ENCODE results near the gene RAB9B. TPM values are rescaled to one million over a fixed set of nuclear protein-coding genes. Genes with fewer than 3 reads are reported as not detected.

RAB9B gene
- total RNA-seq, 1 experiment from 2014 or later: 0.22 TPM

DNA sequence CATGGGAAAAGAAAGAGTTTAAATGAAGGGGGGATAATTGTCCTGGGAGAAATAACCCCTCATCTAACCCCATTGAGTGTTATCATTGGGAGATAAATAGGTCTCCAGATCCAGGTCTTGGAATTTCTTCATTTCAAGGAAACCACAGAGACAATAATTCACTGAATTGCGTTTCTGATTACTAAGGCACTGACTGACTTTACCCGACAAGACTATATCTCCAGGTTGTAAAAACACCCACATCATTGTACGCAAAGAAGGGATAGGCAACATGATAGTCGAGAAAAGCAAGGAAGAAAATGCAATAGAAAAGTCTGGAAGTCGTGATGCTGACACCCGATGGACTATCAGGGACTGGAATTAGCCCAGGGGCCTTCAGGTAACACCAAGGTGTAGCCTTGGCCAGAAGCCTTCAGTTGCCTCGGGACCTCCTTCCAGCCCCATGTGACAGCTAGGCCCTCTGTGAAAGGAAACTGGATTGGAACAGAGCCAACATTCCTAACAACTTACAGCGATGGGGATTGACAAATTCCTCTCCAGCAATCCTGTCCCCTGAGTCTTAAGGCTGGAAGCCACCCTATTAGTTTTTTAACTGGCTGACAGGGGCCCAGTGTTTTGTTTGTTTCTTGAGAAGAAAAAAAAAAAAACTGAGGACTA is 46.5 kb upstream of the RAB9B start:
- no peak for DNase-seq (ENCODE audit: low spot score)

DNA sequence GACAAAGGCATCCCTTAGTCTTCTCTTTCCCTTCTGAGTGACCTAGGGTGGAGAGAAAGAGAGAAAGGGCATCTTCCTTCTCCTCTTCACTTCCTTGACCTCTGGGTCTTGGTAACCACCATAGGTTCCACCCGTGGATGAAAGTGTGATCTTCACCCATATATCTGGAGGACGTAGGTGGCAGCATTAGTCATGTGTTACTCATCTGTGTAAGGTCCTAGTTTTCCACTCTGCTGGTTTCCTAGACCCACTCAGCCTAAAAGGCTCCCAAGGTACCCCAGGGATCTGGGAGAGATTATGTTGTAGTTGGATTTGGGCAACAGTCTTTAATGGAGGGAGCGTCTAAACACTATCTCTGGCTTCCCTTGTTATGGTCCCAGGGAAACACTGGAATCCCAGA is 45.5 kb upstream of the RAB9B start:
- H3K27me3 Mint-ChIP-seq (ENCODE audit: low read depth): no peaks in the 10 kb centered on the region
- ChIA-PET CTCF (no interaction called here), POLR2A (no interaction called here)
- H3K4me3 Mint-ChIP-seq: no peak overlapping the region
- no peaks in the 10 kb centered on the region for H3K9me3 Mint-ChIP-seq
- no peak overlapping the region for H3K27ac Mint-ChIP-seq
- TF ChIP-seq, protein P1, sequence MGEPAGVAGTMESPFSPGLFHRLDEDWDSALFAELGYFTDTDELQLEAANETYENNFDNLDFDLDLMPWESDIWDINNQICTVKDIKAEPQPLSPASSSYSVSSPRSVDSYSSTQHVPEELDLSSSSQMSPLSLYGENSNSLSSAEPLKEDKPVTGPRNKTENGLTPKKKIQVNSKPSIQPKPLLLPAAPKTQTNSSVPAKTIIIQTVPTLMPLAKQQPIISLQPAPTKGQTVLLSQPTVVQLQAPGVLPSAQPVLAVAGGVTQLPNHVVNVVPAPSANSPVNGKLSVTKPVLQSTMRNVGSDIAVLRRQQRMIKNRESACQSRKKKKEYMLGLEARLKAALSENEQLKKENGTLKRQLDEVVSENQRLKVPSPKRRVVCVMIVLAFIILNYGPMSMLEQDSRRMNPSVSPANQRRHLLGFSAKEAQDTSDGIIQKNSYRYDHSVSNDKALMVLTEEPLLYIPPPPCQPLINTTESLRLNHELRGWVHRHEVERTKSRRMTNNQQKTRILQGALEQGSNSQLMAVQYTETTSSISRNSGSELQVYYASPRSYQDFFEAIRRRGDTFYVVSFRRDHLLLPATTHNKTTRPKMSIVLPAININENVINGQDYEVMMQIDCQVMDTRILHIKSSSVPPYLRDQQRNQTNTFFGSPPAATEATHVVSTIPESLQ (CRISPR knock-in tag; IDR thresholded peaks at IDR 0.05): no peak
- TF ChIP-seq, protein P2, sequence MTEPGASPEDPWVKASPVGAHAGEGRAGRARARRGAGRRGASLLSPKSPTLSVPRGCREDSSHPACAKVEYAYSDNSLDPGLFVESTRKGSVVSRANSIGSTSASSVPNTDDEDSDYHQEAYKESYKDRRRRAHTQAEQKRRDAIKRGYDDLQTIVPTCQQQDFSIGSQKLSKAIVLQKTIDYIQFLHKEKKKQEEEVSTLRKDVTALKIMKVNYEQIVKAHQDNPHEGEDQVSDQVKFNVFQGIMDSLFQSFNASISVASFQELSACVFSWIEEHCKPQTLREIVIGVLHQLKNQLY (CRISPR knock-in tag; IDR thresholded peaks at IDR 0.05): no peak
- no peak for TF ChIP-seq ZNF219 (CRISPR knock-in tag; IDR thresholded peaks at IDR 0.05; ENCODE audit: borderline replicate concordance)
- DNase-seq (ENCODE audit: low spot score) (no peak), ATAC-seq (no peak)
- no peaks in the 10 kb centered on the region for H3K36me3 Mint-ChIP-seq
- H3K4me1 Mint-ChIP-seq: no peaks in the 10 kb centered on the region

More for the DNA sequence above, 46.5 kb upstream of the RAB9B start:
- Mint-ChIP-seq H3K36me3 (no peaks in the 10 kb centered on the region), H3K27me3 (ENCODE audit: low read depth) (no peaks in the 10 kb centered on the region), H3K4me3 (no peak overlapping the region), H3K27ac (no peak overlapping the region), H3K9me3 (no peaks in the 10 kb centered on the region), H3K4me1 (no peaks in the 10 kb centered on the region)
- ChIA-PET CTCF (no interaction called here), POLR2A (no interaction called here)
- ATAC-seq: peak; percentile 68
- TF ChIP-seq RORB (CRISPR knock-in tag; IDR thresholded peaks at IDR 0.05) (no peak), ELF4 (CRISPR knock-in tag; IDR thresholded peaks at IDR 0.05; ENCODE audit: low read depth) (no peak), HMGA2 (CRISPR knock-in tag; IDR thresholded peaks at IDR 0.05) (no peak), GRHL2 (CRISPR knock-in tag; IDR thresholded peaks at IDR 0.05; ENCODE audit: insufficient replicate concordance, severe bottlenecking) (no peak)
- TF ChIP-seq, protein P3, sequence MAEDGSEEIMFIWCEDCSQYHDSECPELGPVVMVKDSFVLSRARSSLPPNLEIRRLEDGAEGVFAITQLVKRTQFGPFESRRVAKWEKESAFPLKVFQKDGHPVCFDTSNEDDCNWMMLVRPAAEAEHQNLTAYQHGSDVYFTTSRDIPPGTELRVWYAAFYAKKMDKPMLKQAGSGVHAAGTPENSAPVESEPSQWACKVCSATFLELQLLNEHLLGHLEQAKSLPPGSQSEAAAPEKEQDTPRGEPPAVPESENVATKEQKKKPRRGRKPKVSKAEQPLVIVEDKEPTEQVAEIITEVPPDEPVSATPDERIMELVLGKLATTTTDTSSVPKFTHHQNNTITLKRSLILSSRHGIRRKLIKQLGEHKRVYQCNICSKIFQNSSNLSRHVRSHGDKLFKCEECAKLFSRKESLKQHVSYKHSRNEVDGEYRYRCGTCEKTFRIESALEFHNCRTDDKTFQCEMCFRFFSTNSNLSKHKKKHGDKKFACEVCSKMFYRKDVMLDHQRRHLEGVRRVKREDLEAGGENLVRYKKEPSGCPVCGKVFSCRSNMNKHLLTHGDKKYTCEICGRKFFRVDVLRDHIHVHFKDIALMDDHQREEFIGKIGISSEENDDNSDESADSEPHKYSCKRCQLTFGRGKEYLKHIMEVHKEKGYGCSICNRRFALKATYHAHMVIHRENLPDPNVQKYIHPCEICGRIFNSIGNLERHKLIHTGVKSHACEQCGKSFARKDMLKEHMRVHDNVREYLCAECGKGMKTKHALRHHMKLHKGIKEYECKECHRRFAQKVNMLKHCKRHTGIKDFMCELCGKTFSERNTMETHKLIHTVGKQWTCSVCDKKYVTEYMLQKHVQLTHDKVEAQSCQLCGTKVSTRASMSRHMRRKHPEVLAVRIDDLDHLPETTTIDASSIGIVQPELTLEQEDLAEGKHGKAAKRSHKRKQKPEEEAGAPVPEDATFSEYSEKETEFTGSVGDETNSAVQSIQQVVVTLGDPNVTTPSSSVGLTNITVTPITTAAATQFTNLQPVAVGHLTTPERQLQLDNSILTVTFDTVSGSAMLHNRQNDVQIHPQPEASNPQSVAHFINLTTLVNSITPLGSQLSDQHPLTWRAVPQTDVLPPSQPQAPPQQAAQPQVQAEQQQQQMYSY (CRISPR knock-in tag; IDR thresholded peaks at IDR 0.05): no peak
- TF ChIP-seq, protein P4, sequence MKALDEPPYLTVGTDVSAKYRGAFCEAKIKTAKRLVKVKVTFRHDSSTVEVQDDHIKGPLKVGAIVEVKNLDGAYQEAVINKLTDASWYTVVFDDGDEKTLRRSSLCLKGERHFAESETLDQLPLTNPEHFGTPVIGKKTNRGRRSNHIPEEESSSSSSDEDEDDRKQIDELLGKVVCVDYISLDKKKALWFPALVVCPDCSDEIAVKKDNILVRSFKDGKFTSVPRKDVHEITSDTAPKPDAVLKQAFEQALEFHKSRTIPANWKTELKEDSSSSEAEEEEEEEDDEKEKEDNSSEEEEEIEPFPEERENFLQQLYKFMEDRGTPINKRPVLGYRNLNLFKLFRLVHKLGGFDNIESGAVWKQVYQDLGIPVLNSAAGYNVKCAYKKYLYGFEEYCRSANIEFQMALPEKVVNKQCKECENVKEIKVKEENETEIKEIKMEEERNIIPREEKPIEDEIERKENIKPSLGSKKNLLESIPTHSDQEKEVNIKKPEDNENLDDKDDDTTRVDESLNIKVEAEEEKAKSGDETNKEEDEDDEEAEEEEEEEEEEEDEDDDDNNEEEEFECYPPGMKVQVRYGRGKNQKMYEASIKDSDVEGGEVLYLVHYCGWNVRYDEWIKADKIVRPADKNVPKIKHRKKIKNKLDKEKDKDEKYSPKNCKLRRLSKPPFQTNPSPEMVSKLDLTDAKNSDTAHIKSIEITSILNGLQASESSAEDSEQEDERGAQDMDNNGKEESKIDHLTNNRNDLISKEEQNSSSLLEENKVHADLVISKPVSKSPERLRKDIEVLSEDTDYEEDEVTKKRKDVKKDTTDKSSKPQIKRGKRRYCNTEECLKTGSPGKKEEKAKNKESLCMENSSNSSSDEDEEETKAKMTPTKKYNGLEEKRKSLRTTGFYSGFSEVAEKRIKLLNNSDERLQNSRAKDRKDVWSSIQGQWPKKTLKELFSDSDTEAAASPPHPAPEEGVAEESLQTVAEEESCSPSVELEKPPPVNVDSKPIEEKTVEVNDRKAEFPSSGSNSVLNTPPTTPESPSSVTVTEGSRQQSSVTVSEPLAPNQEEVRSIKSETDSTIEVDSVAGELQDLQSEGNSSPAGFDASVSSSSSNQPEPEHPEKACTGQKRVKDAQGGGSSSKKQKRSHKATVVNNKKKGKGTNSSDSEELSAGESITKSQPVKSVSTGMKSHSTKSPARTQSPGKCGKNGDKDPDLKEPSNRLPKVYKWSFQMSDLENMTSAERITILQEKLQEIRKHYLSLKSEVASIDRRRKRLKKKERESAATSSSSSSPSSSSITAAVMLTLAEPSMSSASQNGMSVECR (CRISPR knock-in tag; IDR thresholded peaks at IDR 0.05; ENCODE audit: borderline replicate concordance): no peak

Measured in WTC11 (cell line).